Measurements from ENCODE around the gene ANKRD34B. TPM values are rescaled to one million over a fixed set of nuclear protein-coding genes. Genes with fewer than 3 reads are reported as not detected.
A peak's percentile ranks its signal among the peaks of the same experiment; 100 is the strongest.

Gene ANKRD34B
- total RNA-seq, result not detected
- not detected for total RNA-seq (2013)
- 0 to 0.05 (median 0) reads per million in 29 experiments for total RNA-seq

- WGBS (ENCODE audit: insufficient coverage), result 2% methylated on average over 65 of the region's 73 CpGs
- H3K27ac Mint-ChIP-seq, result no peak within 1 kb of the TSS
- POLR2A ChIA-PET, result no interaction called here
- peaks cover 5 to 8% (median 6%) of the 10 kb centered on the region in 3 donors for H3K4me1 Mint-ChIP-seq
- no peak for DNase-seq
- peaks cover 57 to 67% of the 10 kb centered on the region in 2 donors for H3K27me3 Mint-ChIP-seq
- H3K9me3 Mint-ChIP-seq, result no peaks in the 10 kb centered on the region
- Histone ChIP-seq H3K4me3 (ENCODE audit: control insufficient read depth in 1 of 2, extremely low read depth in 1 of 2, low read length in 1 of 2) (peak within 1 kb of the TSS in 1 of 2 donors; percentile 68), H3K27ac (ENCODE audit: low read length) (no peak within 1 kb of the TSS), H3K9me3 (no peaks in the 10 kb centered on the region), H3K36me3 (ENCODE audit: control insufficient read depth in 2 of 2, extremely low read depth in 1 of 2, insufficient read depth in 1 of 2, low read length in 1 of 2) (no peaks in the 10 kb centered on the region), H3K4me1 (ENCODE audit: control insufficient read depth in 1 of 2, extremely low read depth in 1 of 2, insufficient read depth in 2 of 2, low read length in 2 of 2) (peaks cover 5 to 15% of the 10 kb centered on the region in 2 experiments), H3K27me3 (replicated peaks in 1 of 2; ENCODE audit: control insufficient read depth in 2 of 2, extremely low read depth in 1 of 2, insufficient read depth in 2 of 2, low read length in 1 of 2) (peaks cover 22 to 50% of the 10 kb centered on the region in 2 experiments)
- peak within 1 kb of the TSS in 2 of 3 donors; percentile 66 to 73 for H3K4me3 Mint-ChIP-seq
- ATAC-seq (replicated peaks in 1 of 4), result peak in 1 of 4 experiments; percentile 11
- H3K36me3 Mint-ChIP-seq, result no peaks in the 10 kb centered on the region
- CTCF ChIA-PET, result no interaction called here
Observed at GRCh38 chr5:80569961-80570786, at the start of gene ANKRD34B. Gene ANKRD34B (minus strand): TSS chr5:80570280. CDS start chr5:80560019, 10,261 bp downstream.

- POLR2A ChIA-PET, result no interaction called here
- Mint-ChIP-seq H3K27me3 (no peaks in the 10 kb centered on the region), H3K4me3 (no peak overlapping the region), H3K9me3 (no peaks in the 10 kb centered on the region), H3K36me3 (peaks cover 33% of the 10 kb centered on the region), H3K27ac (no peak overlapping the region), H3K4me1 (no peaks in the 10 kb centered on the region)
- H3K27ac ChIP-seq (ENCODE audit: low read length), result no peak overlapping the region
- H3K27me3 ChIP-seq (replicated peaks in 1 of 2; ENCODE audit: control insufficient read depth in 2 of 2, extremely low read depth in 1 of 2, insufficient read depth in 2 of 2, low read length in 1 of 2), result no peaks in the 10 kb centered on the region
- ATAC-seq (replicated peaks in 1 of 4), result no peak
- no CpG with 5 or more reads among the region's 1 CpG for WGBS (ENCODE audit: insufficient coverage)
- CTCF ChIA-PET, result no interaction called here
- H3K36me3 ChIP-seq (ENCODE audit: control insufficient read depth in 2 of 2, extremely low read depth in 1 of 2, insufficient read depth in 1 of 2, low read length in 1 of 2), result no peaks in the 10 kb centered on the region
- no peaks in the 10 kb centered on the region for H3K9me3 ChIP-seq
- no peaks in the 10 kb centered on the region for H3K4me1 ChIP-seq (ENCODE audit: control insufficient read depth in 1 of 2, extremely low read depth in 1 of 2, insufficient read depth in 2 of 2, low read length in 2 of 2)
- H3K4me3 ChIP-seq (ENCODE audit: control insufficient read depth in 1 of 2, extremely low read depth in 1 of 2, low read length in 1 of 2), result no peak overlapping the region
- no peak for DNase-seq
Observed at GRCh38 chr5:80619086-80619485, 49.0 kb upstream of the ANKRD34B start.

- Histone ChIP-seq H3K36me3 (ENCODE audit: control insufficient read depth in 2 of 2, extremely low read depth in 1 of 2, insufficient read depth in 1 of 2, low read length in 1 of 2) (no peaks in the 10 kb centered on the region), H3K4me1 (ENCODE audit: control insufficient read depth in 1 of 2, extremely low read depth in 1 of 2, insufficient read depth in 2 of 2, low read length in 2 of 2) (no peaks in the 10 kb centered on the region), H3K4me3 (ENCODE audit: control insufficient read depth in 1 of 2, extremely low read depth in 1 of 2, low read length in 1 of 2) (no peak overlapping the region), H3K27ac (ENCODE audit: low read length) (no peak overlapping the region), H3K27me3 (replicated peaks in 1 of 2; ENCODE audit: control insufficient read depth in 2 of 2, extremely low read depth in 1 of 2, insufficient read depth in 2 of 2, low read length in 1 of 2) (no peaks in the 10 kb centered on the region), H3K9me3 (no peaks in the 10 kb centered on the region)
- ATAC-seq (replicated peaks in 1 of 4) (no peak), DNase-seq (no peak)
- Mint-ChIP-seq H3K36me3 (peaks cover 33% of the 10 kb centered on the region), H3K27ac (no peak overlapping the region), H3K9me3 (no peaks in the 10 kb centered on the region), H3K4me3 (no peak overlapping the region), H3K4me1 (no peaks in the 10 kb centered on the region), H3K27me3 (no peaks in the 10 kb centered on the region)
- ChIA-PET CTCF (no interaction called here), POLR2A (no interaction called here)
- no CpG with 5 or more reads among the region's 4 CpGs for WGBS (ENCODE audit: insufficient coverage)
Observed at GRCh38 chr5:80618438-80618837, 48.4 kb upstream of the ANKRD34B start.

- DNase-seq, result no peak
- Histone ChIP-seq H3K27ac (ENCODE audit: low read length) (no peak overlapping the region), H3K4me1 (ENCODE audit: control insufficient read depth in 1 of 2, extremely low read depth in 1 of 2, insufficient read depth in 2 of 2, low read length in 2 of 2) (no peaks in the 10 kb centered on the region), H3K36me3 (ENCODE audit: control insufficient read depth in 2 of 2, extremely low read depth in 1 of 2, insufficient read depth in 1 of 2, low read length in 1 of 2) (no peaks in the 10 kb centered on the region), H3K4me3 (ENCODE audit: control insufficient read depth in 1 of 2, extremely low read depth in 1 of 2, low read length in 1 of 2) (no peak overlapping the region), H3K27me3 (replicated peaks in 1 of 2; ENCODE audit: control insufficient read depth in 2 of 2, extremely low read depth in 1 of 2, insufficient read depth in 2 of 2, low read length in 1 of 2) (no peaks in the 10 kb centered on the region), H3K9me3 (no peaks in the 10 kb centered on the region)
- H3K36me3 Mint-ChIP-seq, result peaks cover 26% of the 10 kb centered on the region
- H3K9me3 Mint-ChIP-seq, result no peaks in the 10 kb centered on the region
- H3K4me3 Mint-ChIP-seq, result no peak overlapping the region
- no peaks in the 10 kb centered on the region for H3K27me3 Mint-ChIP-seq
- whole genome bisulfite sequencing (ENCODE audit: insufficient coverage), result 88% methylated on average over 16 of the region's 17 CpGs
- no peak overlapping the region for H3K27ac Mint-ChIP-seq
- ChIA-PET POLR2A (no interaction called here), CTCF (no interaction called here)
- ATAC-seq (replicated peaks in 1 of 4), result no peak
- no peaks in the 10 kb centered on the region for H3K4me1 Mint-ChIP-seq
Observed at GRCh38 chr5:80615266-80615914, 45.3 kb upstream of the ANKRD34B start.

GRCh38 chr5:80609692-80610091, 39.6 kb upstream of the ANKRD34B start:
- Mint-ChIP-seq H3K4me3 (no peak overlapping the region), H3K4me1 (no peaks in the 10 kb centered on the region), H3K27ac (no peak overlapping the region), H3K9me3 (peaks cover 0 to 11% (median 10%) of the 10 kb centered on the region in 3 donors), H3K36me3 (peaks cover 15% of the 10 kb centered on the region), H3K27me3 (no peaks in the 10 kb centered on the region)
- no peaks in the 10 kb centered on the region for H3K36me3 ChIP-seq (ENCODE audit: control insufficient read depth in 2 of 2, extremely low read depth in 1 of 2, insufficient read depth in 1 of 2, low read length in 1 of 2)
- H3K9me3 ChIP-seq, result no peaks in the 10 kb centered on the region
- WGBS (ENCODE audit: insufficient coverage), result no CpG with 5 or more reads among the region's 1 CpG
- ChIA-PET POLR2A (no interaction called here), CTCF (no interaction called here)
- H3K4me3 ChIP-seq (ENCODE audit: control insufficient read depth in 1 of 2, extremely low read depth in 1 of 2, low read length in 1 of 2), result no peak overlapping the region
- H3K27ac ChIP-seq (ENCODE audit: low read length), result no peak overlapping the region
- ATAC-seq (replicated peaks in 1 of 4), result no peak
- DNase-seq, result no peak
- no peaks in the 10 kb centered on the region for H3K4me1 ChIP-seq (ENCODE audit: control insufficient read depth in 1 of 2, extremely low read depth in 1 of 2, insufficient read depth in 2 of 2, low read length in 2 of 2)
- no peaks in the 10 kb centered on the region for H3K27me3 ChIP-seq (replicated peaks in 1 of 2; ENCODE audit: control insufficient read depth in 2 of 2, extremely low read depth in 1 of 2, insufficient read depth in 2 of 2, low read length in 1 of 2)

- Mint-ChIP-seq H3K4me3 (no peak overlapping the region), H3K4me1 (no peaks in the 10 kb centered on the region), H3K27me3 (no peaks in the 10 kb centered on the region), H3K36me3 (peaks cover 15% of the 10 kb centered on the region), H3K27ac (no peak overlapping the region), H3K9me3 (peaks cover 0 to 11% (median 10%) of the 10 kb centered on the region in 3 donors)
- DNase-seq (no peak), ATAC-seq (replicated peaks in 1 of 4) (no peak)
- H3K4me3 ChIP-seq (ENCODE audit: control insufficient read depth in 1 of 2, extremely low read depth in 1 of 2, low read length in 1 of 2), result no peak overlapping the region
- no peaks in the 10 kb centered on the region for H3K4me1 ChIP-seq (ENCODE audit: control insufficient read depth in 1 of 2, extremely low read depth in 1 of 2, insufficient read depth in 2 of 2, low read length in 2 of 2)
- WGBS (ENCODE audit: insufficient coverage), result 67% methylated on average over 1 of the region's 1 CpG
- no peaks in the 10 kb centered on the region for H3K27me3 ChIP-seq (replicated peaks in 1 of 2; ENCODE audit: control insufficient read depth in 2 of 2, extremely low read depth in 1 of 2, insufficient read depth in 2 of 2, low read length in 1 of 2)
- H3K27ac ChIP-seq (ENCODE audit: low read length), result no peak overlapping the region
- POLR2A ChIA-PET, result no interaction called here
- H3K9me3 ChIP-seq, result no peaks in the 10 kb centered on the region
- CTCF ChIA-PET, result no interaction called here
- H3K36me3 ChIP-seq (ENCODE audit: control insufficient read depth in 2 of 2, extremely low read depth in 1 of 2, insufficient read depth in 1 of 2, low read length in 1 of 2), result no peaks in the 10 kb centered on the region
Observed at GRCh38 chr5:80608731-80609130, 38.7 kb upstream of the ANKRD34B start.

Data from T-cell (primary cell).